Panc1 (cell line): Measurements from ENCODE around the gene DBNDD2. TPM values are rescaled to one million over a fixed set of nuclear protein-coding genes. Genes with fewer than 3 reads are reported as not detected.

ENCODE experiments used
- ATAC-seq: fragments of 200-7000 bp; cut with Tn5 transposase; 2 replicates; pipeline ENCODE4 v1.9.1; 2020; ENCODE audit warnings: mild to moderate bottlenecking, moderate library complexity
- BruUV-seq: library from RNA; stranded (reverse); fragments of 400-500 nt; replicated peaks from 2 replicates; lab custom pipeline; 2021; lab: Mats Ljungman, UMichigan
- CTCF ChIA-PET: fragments of 300-600 bp; sonication (Branson Sonifier 250); formaldehyde crosslinking; loops from one replicate; lab custom pipeline; 2022; ENCODE audit warnings: antibody characterized with exemption; lab: Charles Lee
- POLR2A ChIA-PET: fragments of 300-600 bp; sonication (Branson Sonifier 250); formaldehyde crosslinking; loops from one replicate; lab custom pipeline; 2022; ENCODE audit warnings: antibody characterized with exemption; lab: Charles Lee
- DNase-seq: peaks from one replicate; pipeline ENCODE4 v3.0.0-alpha.2; 2010; ENCODE audit warnings: low read depth, low spot score
- H3K27ac ChIP-seq: 2 replicates; pipeline ENCODE4 v1.5.1; 2011; ENCODE audit warnings: mild to moderate bottlenecking, low read length, inconsistent platforms
- H3K27me3 ChIP-seq: fragments of 200-500 bp; sonication (Bioruptor generic); 2 replicates; pipeline ENCODE4 v1.6.0; 2014; ENCODE audit warnings: low read length, inconsistent platforms; ENCODE audit not compliant: control insufficient read depth, insufficient read depth
- H3K36me3 ChIP-seq: fragments of 200-500 bp; sonication (Bioruptor generic); 2 replicates; pipeline ENCODE4 v1.5.1; 2014; ENCODE audit warnings: inconsistent platforms, mild to moderate bottlenecking, low read length, moderate library complexity; ENCODE audit not compliant: control insufficient read depth, insufficient read depth
- H3K4me1 ChIP-seq: 2 replicates; pipeline ENCODE4 v1.5.1; 2011; ENCODE audit warnings: inconsistent platforms, mild to moderate bottlenecking, low read length, moderate library complexity; ENCODE audit not compliant: control insufficient read depth, insufficient read depth
- H3K4me3 ChIP-seq, 2 experiments: 2 replicates each; pipeline ENCODE4 v1.5.1; 2011 to 2012; ENCODE audit warnings: low read depth in 2 of 2, low read length in 2 of 2, mild to moderate bottlenecking in 2 of 2, inconsistent platforms in 1 of 2, moderate library complexity in 1 of 2
- H3K9me3 ChIP-seq: fragments of 200-500 bp; sonication (Bioruptor generic); 2 replicates; pipeline ENCODE4 v1.5.1; 2014; ENCODE audit warnings: low read depth, mild to moderate bottlenecking, inconsistent platforms, low read length, moderate library complexity; ENCODE audit not compliant: control insufficient read depth, insufficient read depth
- POLR2AphosphoS5 ChIP-seq: IDR thresholded peaks from 2 replicates; pipeline ENCODE4 v1.6.1; 2012; ENCODE audit warnings: mild to moderate bottlenecking, low read depth, low read length, moderate library complexity
- REST ChIP-seq, 2 experiments: IDR thresholded peaks; 2 replicates each; pipeline ENCODE4 v1.6.1; 2011 to 2012; ENCODE audit warnings: low read depth in 2 of 2, control low read depth in 1 of 2, low read length in 1 of 2, mild to moderate bottlenecking in 1 of 2, moderate library complexity in 1 of 2; ENCODE audit not compliant: insufficient read depth in 1 of 2
- SIN3A ChIP-seq: IDR thresholded peaks from 2 replicates; pipeline ENCODE4 v1.6.1; 2012; ENCODE audit warnings: low read depth, mild to moderate bottlenecking, low read length, moderate library complexity, borderline replicate concordance; ENCODE audit not compliant: insufficient read depth
- TCF7L2 ChIP-seq: IDR thresholded peaks from 2 replicates; pipeline ENCODE4 v1.6.1; 2011; ENCODE audit warnings: mild to moderate bottlenecking, low read depth, low read length, inconsistent platforms
- in situ Hi-C: cut with HindIII; loops from 2 replicates; pipeline ENCODE4 v1.10.0; 2016; ENCODE audit warnings: low sequenced_read_pairs, low pct_unique_long_range_greater_than_20kb
- intact Hi-C: fragments of 100-400 bp; cut with micrococcal nuclease; formaldehyde crosslinking; loops from one replicate; pipeline ENCODE4 v1.10.0; 2022; ENCODE audit not compliant: unreplicated experiment
- total RNA-seq: library from RNA; stranded (reverse); gene quantifications from one replicate; pipeline ENCODE4 v1.2.1, GENCODE V29; 2021; ENCODE audit not compliant: unreplicated experiment
- TF ChIP-seq, protein P1 (sequence below): fragments of 450-650 bp; IDR thresholded peaks from 2 replicates; pipeline ENCODE4 v1.5.1; 2017; ENCODE audit warnings: mild to moderate bottlenecking

DBNDD2 gene
- total RNA-seq, 1 experiment from 2014 or later: 55.4 TPM

GRCh38 chr20:45365444-45365970 is 42.6 kb upstream of the DBNDD2 start:
- H3K27ac ChIP-seq: no peak overlapping the region
- H3K9me3 ChIP-seq: no peaks in the 10 kb centered on the region
- ChIA-PET CTCF (interaction anchor here (0.9 kb wide), 1 partner anchor 71 kb away, joined by 3 read pairs; no protein-coding TSS in a partner anchor), POLR2A (no interaction called here)
- H3K27me3 ChIP-seq: no peaks in the 10 kb centered on the region
- H3K4me1 ChIP-seq: peaks cover 11% of the 10 kb centered on the region; the same call in 1 of the 2 replicates
- BruUV-seq: no TSS peak
- no peak overlapping the region for H3K4me3 ChIP-seq
- DNase-seq (no peak), ATAC-seq (no peak)
- no peaks in the 10 kb centered on the region; the same call in 1 of the 2 replicates for H3K36me3 ChIP-seq
- intact Hi-C loops: no loop called here
- TF ChIP-seq TCF7L2 (no peak), REST (IDR thresholded peaks at IDR 0.05; ENCODE audit: insufficient read depth in 1 of 2, low read depth in 2 of 2, low read length in 1 of 2) (no peak), SIN3A (no peak), POLR2AphosphoS5 (no peak)
- TF ChIP-seq, protein P1, sequence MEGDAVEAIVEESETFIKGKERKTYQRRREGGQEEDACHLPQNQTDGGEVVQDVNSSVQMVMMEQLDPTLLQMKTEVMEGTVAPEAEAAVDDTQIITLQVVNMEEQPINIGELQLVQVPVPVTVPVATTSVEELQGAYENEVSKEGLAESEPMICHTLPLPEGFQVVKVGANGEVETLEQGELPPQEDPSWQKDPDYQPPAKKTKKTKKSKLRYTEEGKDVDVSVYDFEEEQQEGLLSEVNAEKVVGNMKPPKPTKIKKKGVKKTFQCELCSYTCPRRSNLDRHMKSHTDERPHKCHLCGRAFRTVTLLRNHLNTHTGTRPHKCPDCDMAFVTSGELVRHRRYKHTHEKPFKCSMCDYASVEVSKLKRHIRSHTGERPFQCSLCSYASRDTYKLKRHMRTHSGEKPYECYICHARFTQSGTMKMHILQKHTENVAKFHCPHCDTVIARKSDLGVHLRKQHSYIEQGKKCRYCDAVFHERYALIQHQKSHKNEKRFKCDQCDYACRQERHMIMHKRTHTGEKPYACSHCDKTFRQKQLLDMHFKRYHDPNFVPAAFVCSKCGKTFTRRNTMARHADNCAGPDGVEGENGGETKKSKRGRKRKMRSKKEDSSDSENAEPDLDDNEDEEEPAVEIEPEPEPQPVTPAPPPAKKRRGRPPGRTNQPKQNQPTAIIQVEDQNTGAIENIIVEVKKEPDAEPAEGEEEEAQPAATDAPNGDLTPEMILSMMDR: no peak
- in situ Hi-C loops: no loop called here

GRCh38 chr20:45366192-45366591 is 41.9 kb upstream of the DBNDD2 start:
- TF ChIP-seq SIN3A: no peak
- no peak for TF ChIP-seq TCF7L2
- TF ChIP-seq, protein P1: no peak
- TF ChIP-seq POLR2AphosphoS5: no peak
- no peak for TF ChIP-seq REST (IDR thresholded peaks at IDR 0.05; ENCODE audit: insufficient read depth in 1 of 2, low read depth in 2 of 2, low read length in 1 of 2)
- POLR2A ChIA-PET: interaction anchor here (0.7 kb wide), 1 partner anchor 63 kb away, joined by 3 read pairs; no protein-coding TSS in a partner anchor
- Histone ChIP-seq H3K4me1 (peaks cover 6% of the 10 kb centered on the region; the same call in 1 of the 2 replicates), H3K4me3 (no peak overlapping the region), H3K36me3 (no peaks in the 10 kb centered on the region; the same call in 1 of the 2 replicates), H3K9me3 (no peaks in the 10 kb centered on the region), H3K27me3 (no peaks in the 10 kb centered on the region), H3K27ac (no peak overlapping the region)
- no peak for ATAC-seq
- no peak for DNase-seq
- CTCF ChIA-PET: interaction anchor here (0.6 to 0.7 kb wide), 2 partner anchors 68 to 70 kb away, joined by 3 to 4 read pairs; no protein-coding TSS in a partner anchor
- in situ Hi-C loops (no loop called here), intact Hi-C loops (no loop called here)
- BruUV-seq: no TSS peak
